Measurements from ENCODE around the gene KLLN.
"Not testable (repeated sequence)": the region's sequence is repeated elsewhere in the genome, so short reads cannot be mapped to it uniquely, and the experiment has no call there.

Gene KLLN

GRCh38 chr10:87865241-87865881 is 2.0 kb upstream of the KLLN start:
- DNase-seq, result peak; percentile 14

DNA sequence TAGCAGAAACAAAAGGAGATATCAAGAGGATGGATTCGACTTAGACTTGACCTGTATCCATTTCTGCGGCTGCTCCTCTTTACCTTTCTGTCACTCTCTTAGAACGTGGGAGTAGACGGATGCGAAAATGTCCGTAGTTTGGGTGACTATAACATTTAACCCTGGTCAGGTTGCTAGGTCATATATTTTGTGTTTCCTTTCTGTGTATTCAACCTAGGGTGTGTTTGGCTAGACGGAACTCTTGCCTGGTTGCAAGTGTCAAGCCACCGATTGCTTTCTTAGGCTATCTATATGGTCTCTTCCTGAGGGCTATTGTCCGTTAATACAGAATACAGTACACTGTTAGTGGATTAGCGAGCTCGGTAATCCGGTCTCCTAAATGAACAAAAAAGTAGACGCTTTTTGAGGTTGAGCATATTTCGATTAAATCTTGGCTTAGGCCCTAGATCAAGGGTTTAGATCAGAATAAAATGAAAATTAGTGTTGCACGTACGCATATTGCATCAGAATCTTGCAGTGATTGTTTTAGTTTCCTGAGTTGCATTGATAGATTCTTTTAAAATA is 1.2 kb upstream of the KLLN start:
- DNase-seq, result peak; percentile 48

- peak; percentile 60 for DNase-seq
These were observed 690 bp upstream of the KLLN start for GRCh38 chr10:87863951-87864495.

DNA sequence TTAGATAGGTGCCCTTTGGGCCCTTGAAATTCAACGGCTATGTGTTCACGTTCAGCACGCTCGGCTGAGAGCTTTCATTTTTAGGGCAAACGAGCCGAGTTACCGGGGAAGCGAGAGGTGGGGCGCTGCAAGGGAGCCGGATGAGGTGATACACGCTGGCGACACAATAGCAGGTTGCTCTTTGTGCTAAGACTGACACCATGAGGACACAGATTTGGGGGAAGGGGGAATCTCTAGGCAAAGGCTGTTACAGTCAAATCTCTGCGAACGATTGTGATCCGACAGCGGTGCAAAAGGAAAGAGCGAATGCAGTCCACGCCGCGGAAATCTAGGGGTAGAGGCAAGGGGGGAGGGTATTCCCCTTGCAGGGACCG is 667 bp downstream of the KLLN start:
- no peak for DNase-seq

GRCh38 chr10:87861953-87862678 is 1.2 kb downstream of the KLLN start:
- DNase-seq, result peak; percentile 99

DNA sequence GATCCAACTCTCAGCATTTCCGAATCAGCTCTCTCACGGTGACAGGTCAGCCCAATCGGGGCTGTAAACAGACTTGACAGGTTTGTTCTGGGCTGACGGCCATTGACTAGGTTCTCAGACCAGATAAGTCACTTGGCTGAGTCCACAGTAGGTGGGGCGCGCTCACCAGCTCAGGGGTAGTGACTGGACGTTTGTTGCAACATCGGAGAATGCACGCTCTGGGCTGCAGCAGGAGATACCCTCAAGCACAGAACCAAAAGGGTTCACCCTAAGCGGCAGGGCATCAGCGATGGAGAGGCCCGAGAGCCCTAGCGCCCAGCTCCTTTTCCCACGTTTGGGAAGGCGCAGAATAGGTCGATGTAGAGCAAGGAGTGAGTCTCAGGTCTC is 1.8 kb downstream of the KLLN start:
- peak; percentile 87 for DNase-seq

DNA sequence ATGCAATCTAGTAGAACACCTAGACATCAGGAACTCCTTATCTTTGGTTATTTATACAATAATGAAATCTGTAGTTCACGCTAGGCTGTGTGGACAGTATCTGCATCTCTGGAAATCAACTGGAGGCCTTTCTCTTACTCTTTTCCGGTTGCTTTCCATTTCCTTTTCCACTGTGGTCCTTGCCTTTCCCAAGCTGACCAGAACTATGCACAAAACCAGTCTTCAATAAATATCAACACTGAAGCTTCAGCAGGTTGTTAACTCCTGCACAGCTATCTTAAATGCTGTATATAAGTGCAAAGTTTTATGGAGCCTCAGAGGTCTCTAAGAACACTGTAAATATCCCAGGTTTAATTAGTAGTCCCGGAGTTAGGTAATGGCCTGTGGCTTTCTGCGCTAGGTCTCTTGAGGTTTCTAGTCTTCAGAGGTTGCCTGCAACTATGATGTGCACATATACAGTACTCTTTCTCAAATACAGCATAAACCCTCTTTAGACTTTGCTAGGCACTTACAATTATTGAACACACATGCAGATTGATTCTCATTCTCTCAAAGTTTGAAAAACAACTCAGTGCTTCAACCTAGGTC is 2.4 kb downstream of the KLLN start:
- DNase-seq, result peak; percentile 36

DNA sequence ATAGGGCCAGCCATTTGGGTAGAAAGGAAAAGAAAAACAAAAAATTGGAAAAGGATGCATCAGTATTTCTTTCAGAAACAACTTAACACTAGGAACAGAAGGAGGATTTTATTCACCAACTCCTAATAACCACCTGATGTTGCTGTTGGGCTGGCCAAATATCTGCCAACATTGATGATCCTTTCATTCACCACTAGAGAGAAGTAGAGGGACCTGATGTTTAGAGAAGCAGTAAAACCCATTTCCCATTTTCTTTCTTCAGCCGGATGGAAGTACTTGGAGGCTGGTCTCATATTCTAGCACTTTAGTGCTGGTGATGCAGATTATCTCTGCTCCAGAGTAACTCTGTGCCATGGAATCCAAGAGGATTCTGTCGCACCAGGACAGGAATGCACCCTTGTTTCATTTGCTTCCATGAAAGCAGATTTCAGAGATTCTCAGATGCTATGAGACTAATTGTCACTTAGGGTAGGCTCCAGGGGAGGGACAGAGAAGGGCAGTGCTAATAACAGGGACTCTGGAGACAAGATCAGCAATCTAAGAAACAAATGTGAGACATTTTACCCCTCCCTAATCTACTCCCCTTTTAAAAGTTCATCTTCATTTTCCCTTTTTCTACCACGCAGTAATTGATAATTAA is 3.1 kb downstream of the KLLN start:
- peak; percentile 92 for DNase-seq

DNA sequence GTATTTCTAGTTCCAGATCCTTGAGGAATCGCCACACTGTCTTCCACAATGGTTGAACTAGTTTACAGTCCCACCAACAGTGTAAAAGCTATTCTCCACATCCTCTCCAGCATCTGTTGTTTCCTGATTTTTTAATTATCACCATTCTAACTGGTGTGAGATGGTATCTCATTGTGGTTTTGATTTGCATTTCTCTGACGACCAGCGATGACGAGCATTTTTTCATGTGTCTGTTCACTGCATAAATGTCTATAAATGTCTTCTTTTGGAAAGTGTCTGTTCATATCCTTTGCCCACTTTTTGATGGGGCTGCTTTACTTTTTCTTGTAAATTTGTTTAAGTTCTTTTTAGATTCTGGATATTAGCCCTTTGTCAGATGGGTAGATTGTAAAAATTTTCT is 7.7 kb downstream of the KLLN start:
- DNase-seq, result peak; percentile 46

GRCh38 chr10:87855247-87855646 is 8.1 kb downstream of the KLLN start:
- not testable (repeated sequence) for DNase-seq

- DNase-seq, result no peak
These were observed 11.2 kb downstream of the KLLN start for GRCh38 chr10:87852089-87852488.

- peak; percentile 89 for DNase-seq
These were observed 12.6 kb downstream of the KLLN start for GRCh38 chr10:87850742-87851205.

DNA sequence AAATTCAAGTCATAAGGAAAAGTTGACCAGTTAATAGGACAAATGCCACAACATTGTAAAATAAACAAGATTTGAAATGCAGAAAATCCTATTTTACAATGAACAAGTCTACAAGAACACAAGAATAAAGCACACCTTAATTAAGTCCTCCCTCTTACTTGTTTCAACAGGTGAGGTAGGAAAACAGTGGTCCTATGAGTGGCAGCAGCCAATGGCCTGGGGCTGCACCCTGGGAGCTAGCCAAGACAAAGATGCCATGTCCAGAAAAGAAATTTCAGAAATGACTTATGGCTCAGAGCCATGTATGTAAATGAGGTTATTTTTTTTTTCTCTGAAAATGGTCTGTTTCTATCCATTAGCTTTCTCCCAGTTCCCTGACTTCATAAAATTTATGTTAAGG is 14.3 kb downstream of the KLLN start:
- DNase-seq, result no peak

DNA sequence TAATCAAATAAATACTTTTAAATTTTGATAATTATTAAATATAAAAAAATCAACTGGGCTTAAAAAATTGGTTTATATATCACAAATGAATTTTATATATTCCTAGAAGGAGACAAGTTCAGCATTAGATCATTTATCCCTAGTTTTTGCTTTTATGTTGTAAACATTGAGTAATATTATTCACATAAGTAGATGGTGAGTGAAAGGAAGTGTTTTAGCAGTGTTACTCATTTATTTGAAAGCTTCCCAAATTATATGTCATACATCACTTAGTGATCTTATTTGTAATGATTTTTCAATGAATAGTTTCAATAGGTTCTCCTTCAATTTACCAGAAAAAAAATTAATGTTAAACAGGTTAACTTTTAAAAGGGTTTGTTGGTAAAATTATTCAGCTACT is 15.8 kb downstream of the KLLN start:
- DNase-seq, result no peak

GRCh38 chr10:87846711-87847110 is 16.6 kb downstream of the KLLN start:
- not testable (repeated sequence) for DNase-seq

GRCh38 chr10:87846023-87846422 is 17.3 kb downstream of the KLLN start:
- no peak for DNase-seq

- no peak for DNase-seq
These were observed 17.7 kb downstream of the KLLN start for GRCh38 chr10:87845624-87845998.

DNA sequence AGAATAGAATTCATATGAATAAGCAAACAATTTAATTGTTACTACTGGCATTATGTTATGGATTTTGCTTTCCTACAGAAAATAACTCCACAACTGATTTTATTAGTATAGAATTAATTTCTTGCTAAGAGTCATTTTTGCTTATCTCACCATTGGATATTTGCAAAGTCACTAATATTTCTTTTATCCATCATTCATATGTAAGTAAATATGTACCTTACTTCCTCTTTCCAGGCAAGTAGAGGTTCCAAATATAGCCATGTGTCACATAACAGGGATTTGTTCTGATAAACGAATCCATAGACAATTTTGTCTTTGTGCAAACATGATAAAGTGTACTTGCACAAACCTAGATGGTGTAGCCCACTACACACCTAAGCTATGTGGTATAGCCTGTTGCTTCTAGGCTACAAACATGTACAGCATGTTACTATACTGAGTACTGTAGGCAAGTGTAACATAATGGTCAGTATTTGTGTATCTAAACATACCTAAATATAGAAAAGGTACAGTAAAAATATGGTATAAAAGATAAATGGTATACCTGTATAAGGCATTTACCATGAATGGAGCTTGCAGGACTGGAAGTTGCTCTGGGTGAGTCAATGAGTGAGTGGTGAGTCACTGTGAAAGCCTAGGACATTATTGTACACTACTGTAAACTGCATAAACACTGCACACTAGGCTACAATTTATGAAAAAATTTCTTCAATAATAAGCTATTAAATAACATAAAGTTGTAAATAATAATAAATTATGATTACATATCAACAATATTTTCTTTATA is 18.3 kb downstream of the KLLN start:
- DNase-seq, result peak; percentile 30

DNA sequence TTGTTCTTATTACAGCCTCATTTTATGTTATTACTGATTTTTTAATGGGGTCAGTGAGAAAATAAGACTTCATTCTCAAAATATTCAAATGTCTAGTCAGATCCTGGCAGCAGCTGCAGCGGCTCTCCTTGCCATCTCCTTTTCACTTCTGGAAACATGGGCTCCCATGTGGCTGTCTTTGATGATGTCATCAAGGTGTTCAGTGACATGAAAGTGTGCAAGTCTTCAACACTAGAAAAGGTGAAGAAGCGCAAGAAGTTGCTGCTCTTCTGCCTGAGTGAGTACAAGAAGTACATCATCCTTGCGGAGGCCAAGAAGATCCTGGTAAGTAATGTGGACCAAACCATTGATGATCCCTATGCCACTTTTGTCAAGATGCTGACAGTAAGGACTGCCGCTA is 19.6 kb downstream of the KLLN start:
- DNase-seq, result no peak

DNA sequence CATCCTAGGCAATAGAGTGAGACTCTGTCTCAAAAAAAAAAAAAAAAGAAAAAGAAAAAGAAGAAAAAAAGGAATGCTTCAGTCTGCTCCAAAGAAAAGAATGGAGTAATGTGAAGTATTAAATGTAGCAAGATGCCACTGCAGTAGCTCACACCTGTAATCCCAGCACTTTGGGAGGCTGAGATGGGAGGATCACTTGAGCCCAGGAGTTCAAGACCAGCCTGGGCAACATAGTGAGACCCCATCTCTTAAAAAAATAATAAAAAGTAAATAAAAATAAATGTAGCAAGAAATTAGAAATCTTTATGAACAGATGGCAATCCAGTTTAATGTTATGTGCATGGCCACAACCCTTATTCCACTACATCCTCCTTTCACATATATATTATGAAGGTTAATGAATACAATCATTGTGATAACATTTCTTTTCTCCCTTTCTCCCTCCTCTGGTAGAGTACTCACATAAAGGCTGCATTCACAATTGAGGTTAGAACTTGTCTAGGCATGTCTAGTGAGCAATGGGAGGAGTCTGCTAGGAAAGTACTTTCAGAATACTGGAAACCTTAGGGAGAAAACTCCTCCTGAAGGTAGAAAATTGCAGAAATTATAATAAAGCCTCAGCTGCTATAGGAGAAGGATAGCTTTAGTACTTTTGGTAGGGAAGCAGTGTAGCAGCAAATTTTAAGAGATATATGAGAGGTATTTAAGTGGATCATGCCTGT is 20.4 kb downstream of the KLLN start:
- peak; percentile 33 for DNase-seq

GRCh38 chr10:87842220-87842641 is 21.1 kb downstream of the KLLN start:
- DNase-seq, result no peak

GRCh38 chr10:87841186-87841585 is 22.1 kb downstream of the KLLN start:
- no peak for DNase-seq

Data from hematopoietic multipotent progenitor cell treated with erythropoietin and hydrocortisone succinate and interleukin-3 and kit ligand, for 4 days (in vitro differentiated cells).